Measurements from ENCODE around the gene CASP10.
A peak's percentile ranks its signal among the peaks of the same experiment; 100 is the strongest.

CASP10 gene

GRCh38 chr2:201249889-201250288 lies 66.9 kb downstream of the CASP10 start:
- Histone ChIP-seq H3K27me3 (ENCODE audit: insufficient read depth, low read length) (no peaks in the 10 kb centered on the region), H3K4me3 (ENCODE audit: low read depth, low read length) (no peak overlapping the region), H3K27ac (ENCODE audit: low read depth, low read length) (no peak overlapping the region), H3K4me1 (ENCODE audit: control insufficient read depth, insufficient read depth, low read length, unreplicated experiment) (no peaks in the 10 kb centered on the region), H3K79me2 (ENCODE audit: control insufficient read depth, insufficient read depth, low read length, unreplicated experiment) (no peaks in the 10 kb centered on the region), H2AFZ (ENCODE audit: low read length, unreplicated experiment) (no peak overlapping the region), H3K36me3 (ENCODE audit: insufficient read depth, low read length) (no peaks in the 10 kb centered on the region)

- Histone ChIP-seq H3K4me1 (ENCODE audit: control insufficient read depth, insufficient read depth, low read length, unreplicated experiment) (no peaks in the 10 kb centered on the region), H3K4me3 (ENCODE audit: low read depth, low read length) (no peak overlapping the region), H3K36me3 (ENCODE audit: insufficient read depth, low read length) (no peaks in the 10 kb centered on the region), H3K27me3 (ENCODE audit: insufficient read depth, low read length) (no peaks in the 10 kb centered on the region), H2AFZ (ENCODE audit: low read length, unreplicated experiment) (no peak overlapping the region), H3K79me2 (ENCODE audit: control insufficient read depth, insufficient read depth, low read length, unreplicated experiment) (no peaks in the 10 kb centered on the region), H3K27ac (ENCODE audit: low read depth, low read length) (no peak overlapping the region)
These were observed 67.8 kb downstream of the CASP10 start for GRCh38 chr2:201250741-201251140.

GRCh38 chr2:201254081-201254730 lies 71.3 kb downstream of the CASP10 start:
- Histone ChIP-seq H3K79me2 (ENCODE audit: control insufficient read depth, insufficient read depth, low read length, unreplicated experiment) (peaks cover 4% of the 10 kb centered on the region), H3K4me3 (ENCODE audit: low read depth, low read length) (no peak overlapping the region), H3K27ac (ENCODE audit: low read depth, low read length) (no peak overlapping the region), H2AFZ (ENCODE audit: low read length, unreplicated experiment) (no peak overlapping the region), H3K4me1 (ENCODE audit: control insufficient read depth, insufficient read depth, low read length, unreplicated experiment) (peaks cover 5% of the 10 kb centered on the region), H3K36me3 (ENCODE audit: insufficient read depth, low read length) (no peaks in the 10 kb centered on the region), H3K27me3 (ENCODE audit: insufficient read depth, low read length) (no peaks in the 10 kb centered on the region)

GRCh38 chr2:201255408-201256033 lies 72.6 kb downstream of the CASP10 start:
- Histone ChIP-seq H3K79me2 (ENCODE audit: control insufficient read depth, insufficient read depth, low read length, unreplicated experiment) (peaks cover 16% of the 10 kb centered on the region), H3K4me1 (ENCODE audit: control insufficient read depth, insufficient read depth, low read length, unreplicated experiment) (peaks cover 17% of the 10 kb centered on the region), H2AFZ (ENCODE audit: low read length, unreplicated experiment) (no peak overlapping the region), H3K36me3 (ENCODE audit: insufficient read depth, low read length) (no peaks in the 10 kb centered on the region), H3K27ac (ENCODE audit: low read depth, low read length) (no peak overlapping the region), H3K4me3 (ENCODE audit: low read depth, low read length) (no peak overlapping the region), H3K27me3 (ENCODE audit: insufficient read depth, low read length) (no peaks in the 10 kb centered on the region)

GRCh38 chr2:201256082-201256481 lies 73.1 kb downstream of the CASP10 start:
- no peaks in the 10 kb centered on the region for H3K27me3 ChIP-seq (ENCODE audit: insufficient read depth, low read length)
- H2AFZ ChIP-seq (ENCODE audit: low read length, unreplicated experiment): no peak overlapping the region
- H3K4me3 ChIP-seq (ENCODE audit: low read depth, low read length): no peak overlapping the region
- H3K27ac ChIP-seq (ENCODE audit: low read depth, low read length): no peak overlapping the region
- peaks cover 21% of the 10 kb centered on the region for H3K79me2 ChIP-seq (ENCODE audit: control insufficient read depth, insufficient read depth, low read length, unreplicated experiment)
- H3K4me1 ChIP-seq (ENCODE audit: control insufficient read depth, insufficient read depth, low read length, unreplicated experiment): peaks cover 22% of the 10 kb centered on the region
- no peaks in the 10 kb centered on the region for H3K36me3 ChIP-seq (ENCODE audit: insufficient read depth, low read length)

- Histone ChIP-seq H3K79me2 (ENCODE audit: control insufficient read depth, insufficient read depth, low read length, unreplicated experiment) (peaks cover 30% of the 10 kb centered on the region), H3K4me3 (ENCODE audit: low read depth, low read length) (peak overlapping the region; percentile 81), H3K27ac (ENCODE audit: low read depth, low read length) (peak overlapping the region; percentile 97)
These were observed 74.5 kb downstream of the CASP10 start for GRCh38 chr2:201257381-201257955.

GRCh38 chr2:201257956-201258665 lies 75.2 kb downstream of the CASP10 start:
- H3K36me3 ChIP-seq (ENCODE audit: insufficient read depth, low read length): no peaks in the 10 kb centered on the region
- peak overlapping the region; percentile 83 for H2AFZ ChIP-seq (ENCODE audit: low read length, unreplicated experiment)
- peaks cover 38% of the 10 kb centered on the region for H3K4me1 ChIP-seq (ENCODE audit: control insufficient read depth, insufficient read depth, low read length, unreplicated experiment)
- H3K27me3 ChIP-seq (ENCODE audit: insufficient read depth, low read length): no peaks in the 10 kb centered on the region
- H3K79me2 ChIP-seq (ENCODE audit: control insufficient read depth, insufficient read depth, low read length, unreplicated experiment): peaks cover 36% of the 10 kb centered on the region
- H3K27ac ChIP-seq (ENCODE audit: low read depth, low read length): peak overlapping the region; percentile 97
- peak overlapping the region; percentile 81 for H3K4me3 ChIP-seq (ENCODE audit: low read depth, low read length)

More at GRCh38 chr2:201257381-201257955, 74.5 kb downstream of the CASP10 start:
- no peaks in the 10 kb centered on the region for H3K27me3 ChIP-seq (ENCODE audit: insufficient read depth, low read length)
- H2AFZ ChIP-seq (ENCODE audit: low read length, unreplicated experiment): peak overlapping the region; percentile 83
- peaks cover 32% of the 10 kb centered on the region for H3K4me1 ChIP-seq (ENCODE audit: control insufficient read depth, insufficient read depth, low read length, unreplicated experiment)
- H3K36me3 ChIP-seq (ENCODE audit: insufficient read depth, low read length): no peaks in the 10 kb centered on the region

GRCh38 chr2:201258666-201259615 lies 76.0 kb downstream of the CASP10 start:
- Histone ChIP-seq H3K36me3 (ENCODE audit: insufficient read depth, low read length) (no peaks in the 10 kb centered on the region), H3K4me3 (ENCODE audit: low read depth, low read length) (peak overlapping the region; percentile 81), H2AFZ (ENCODE audit: low read length, unreplicated experiment) (no peak overlapping the region), H3K27me3 (ENCODE audit: insufficient read depth, low read length) (no peaks in the 10 kb centered on the region), H3K79me2 (ENCODE audit: control insufficient read depth, insufficient read depth, low read length, unreplicated experiment) (peaks cover 44% of the 10 kb centered on the region), H3K27ac (ENCODE audit: low read depth, low read length) (peak overlapping the region; percentile 97), H3K4me1 (ENCODE audit: control insufficient read depth, insufficient read depth, low read length, unreplicated experiment) (peaks cover 46% of the 10 kb centered on the region)

- peaks cover 57% of the 10 kb centered on the region for H3K79me2 ChIP-seq (ENCODE audit: control insufficient read depth, insufficient read depth, low read length, unreplicated experiment)
- H3K27me3 ChIP-seq (ENCODE audit: insufficient read depth, low read length): no peaks in the 10 kb centered on the region
- H3K4me1 ChIP-seq (ENCODE audit: control insufficient read depth, insufficient read depth, low read length, unreplicated experiment): peaks cover 52% of the 10 kb centered on the region
- no peaks in the 10 kb centered on the region for H3K36me3 ChIP-seq (ENCODE audit: insufficient read depth, low read length)
- H3K4me3 ChIP-seq (ENCODE audit: low read depth, low read length): peak within 1 kb of the TSS; percentile 81
- peak within 1 kb of the TSS; percentile 97 for H3K27ac ChIP-seq (ENCODE audit: low read depth, low read length)
- peak within 1 kb of the TSS; percentile 49 for H2AFZ ChIP-seq (ENCODE audit: low read length, unreplicated experiment)
These were observed 77.4 kb downstream of the CASP10 start, which contains the start of gene CASP8 for GRCh38 chr2:201260302-201260800. Gene CASP8, plus strand, starts transcription at chr2:201260536. Its CDS starts 5,951 bp downstream, at chr2:201266487.

Measured in ACC112 (cell line).